ENCODE measurements around the gene RBM15.

RBM15 gene

DNA sequence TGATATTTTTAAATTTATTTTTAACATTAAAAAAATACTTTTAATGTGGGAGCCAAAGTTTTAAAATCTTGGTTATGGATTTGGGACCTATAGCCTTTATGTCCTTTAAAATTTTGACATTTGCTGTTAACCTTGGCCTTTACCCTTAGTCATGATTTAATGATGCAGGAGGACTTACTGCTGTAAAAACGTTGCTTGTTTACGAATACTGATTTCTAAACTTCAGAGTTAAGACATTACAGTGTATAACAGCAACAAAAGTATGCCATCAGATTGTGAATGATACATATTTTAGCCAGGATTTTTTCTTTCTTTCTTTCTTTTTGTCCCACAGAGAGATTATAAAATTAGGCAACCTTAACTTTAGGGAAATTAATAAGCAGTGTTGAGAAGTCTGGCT lies 8.9 kb downstream of the RBM15 start:
- peak; percentile 34 for DNase-seq (ENCODE audit: low read depth)

DNA sequence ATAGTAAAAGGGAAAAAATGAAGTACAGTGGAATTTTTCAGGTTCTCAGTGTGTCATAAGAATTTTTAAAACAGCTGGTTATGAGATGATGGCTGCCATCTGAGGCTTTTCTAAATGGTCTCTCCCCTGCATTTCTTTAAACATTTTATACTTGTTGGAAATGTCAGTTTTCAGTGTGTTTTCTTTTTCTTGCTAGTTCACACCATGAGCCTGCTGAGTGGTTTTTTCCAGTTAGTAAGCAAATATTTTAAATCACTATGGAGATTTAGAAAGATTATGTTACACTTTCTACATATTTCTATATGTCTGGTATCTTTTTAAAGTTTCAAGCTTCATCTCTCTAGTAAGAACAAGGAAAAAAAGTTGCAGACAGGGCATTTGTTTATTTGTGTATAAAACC lies 9.6 kb downstream of the RBM15 start:
- peak; percentile 58 for DNase-seq (ENCODE audit: low read depth)

GRCh38 chr1:110350360-110350759 lies 11.2 kb downstream of the RBM15 start:
- DNase-seq (ENCODE audit: low read depth): no peak

- DNase-seq (ENCODE audit: low read depth): no peak
Measured at GRCh38 chr1:110355321-110355720, 16.1 kb downstream of the RBM15 start.

GRCh38 chr1:110356379-110356778 lies 17.2 kb downstream of the RBM15 start:
- DNase-seq (ENCODE audit: low read depth): no peak

GRCh38 chr1:110360431-110360830 lies 21.3 kb downstream of the RBM15 start:
- no peak for DNase-seq (ENCODE audit: low read depth)

DNA sequence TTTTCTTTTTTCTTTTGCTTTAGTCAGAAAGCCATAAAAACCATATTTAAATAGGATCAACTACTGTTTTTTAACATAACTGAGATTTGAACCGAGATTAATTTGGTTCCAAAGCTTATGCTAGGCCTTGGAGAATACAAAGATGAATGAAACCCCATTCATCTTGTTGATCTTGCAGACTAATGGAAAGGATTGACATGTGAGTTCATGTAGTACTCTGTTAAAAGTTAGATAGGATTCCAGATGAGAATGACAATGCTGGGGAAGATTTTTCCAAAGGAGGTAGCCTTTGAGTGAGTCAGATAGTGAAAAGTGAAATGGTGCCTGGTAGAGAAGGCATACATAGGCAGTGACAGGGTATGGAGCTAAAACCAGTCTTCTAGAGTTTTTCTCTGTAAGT lies 22.7 kb downstream of the RBM15 start:
- no peak for DNase-seq (ENCODE audit: low read depth)

DNA sequence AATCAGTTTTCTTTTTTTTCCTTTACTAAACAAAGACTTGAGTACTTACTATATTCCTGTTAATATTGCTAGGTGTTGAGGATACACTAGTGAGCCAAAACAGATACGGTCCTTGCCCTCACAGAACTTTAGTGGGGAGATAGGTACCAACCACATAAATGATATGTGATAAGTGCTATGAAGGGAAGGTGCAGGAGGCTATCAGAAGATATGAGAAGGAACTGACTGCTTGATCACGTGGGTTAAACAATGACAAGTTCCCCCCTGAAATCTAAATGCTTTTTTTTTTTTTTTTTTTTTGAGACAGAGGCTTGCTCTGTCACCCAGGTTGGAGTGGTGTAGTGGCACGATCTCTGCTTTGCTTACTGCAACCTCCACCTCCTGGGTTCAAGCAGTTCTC lies 25.0 kb downstream of the RBM15 start:
- DNase-seq (ENCODE audit: low read depth): no peak

- DNase-seq (ENCODE audit: low read depth): peak; percentile 33
Measured at GRCh38 chr1:110370827-110371226, 31.6 kb downstream of the RBM15 start.

- peak; percentile 62 for DNase-seq (ENCODE audit: low read depth)
Measured at GRCh38 chr1:110375490-110375889, 36.3 kb downstream of the RBM15 start.

DNA sequence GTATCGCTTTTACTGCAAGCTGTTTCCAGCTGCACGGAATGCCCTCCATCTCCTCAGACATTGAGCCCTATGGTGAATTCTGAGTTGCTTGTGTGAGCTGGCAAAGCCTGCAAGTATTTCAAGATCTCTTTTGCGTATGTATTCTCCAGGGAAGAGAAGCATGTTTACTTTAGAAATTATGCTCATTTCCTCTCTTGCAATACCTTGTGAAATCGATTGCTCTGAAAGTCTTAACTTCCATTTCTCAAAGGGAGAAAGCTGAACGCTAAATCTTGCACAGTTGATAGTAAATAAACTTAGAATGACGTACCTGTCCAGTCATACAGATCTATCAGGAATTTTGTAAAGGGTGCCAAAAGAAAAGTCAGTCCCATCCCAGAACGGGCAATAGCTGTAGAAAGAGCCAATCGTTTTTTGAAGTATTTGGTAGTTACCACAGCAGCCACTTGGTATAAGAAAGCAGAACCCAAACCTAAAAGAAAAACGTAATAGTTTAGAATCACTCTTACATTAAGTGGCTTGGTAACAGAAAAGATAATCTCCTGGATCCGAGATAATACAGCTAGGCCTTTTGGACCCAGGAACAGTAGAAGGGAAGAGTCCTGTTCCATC lies 41.6 kb downstream of the RBM15 start:
- peak; percentile 98 for DNase-seq (ENCODE audit: low read depth)

GRCh38 chr1:110383251-110383990 lies 44.2 kb downstream of the RBM15 start:
- peak; percentile 47 for DNase-seq (ENCODE audit: low read depth)

DNA sequence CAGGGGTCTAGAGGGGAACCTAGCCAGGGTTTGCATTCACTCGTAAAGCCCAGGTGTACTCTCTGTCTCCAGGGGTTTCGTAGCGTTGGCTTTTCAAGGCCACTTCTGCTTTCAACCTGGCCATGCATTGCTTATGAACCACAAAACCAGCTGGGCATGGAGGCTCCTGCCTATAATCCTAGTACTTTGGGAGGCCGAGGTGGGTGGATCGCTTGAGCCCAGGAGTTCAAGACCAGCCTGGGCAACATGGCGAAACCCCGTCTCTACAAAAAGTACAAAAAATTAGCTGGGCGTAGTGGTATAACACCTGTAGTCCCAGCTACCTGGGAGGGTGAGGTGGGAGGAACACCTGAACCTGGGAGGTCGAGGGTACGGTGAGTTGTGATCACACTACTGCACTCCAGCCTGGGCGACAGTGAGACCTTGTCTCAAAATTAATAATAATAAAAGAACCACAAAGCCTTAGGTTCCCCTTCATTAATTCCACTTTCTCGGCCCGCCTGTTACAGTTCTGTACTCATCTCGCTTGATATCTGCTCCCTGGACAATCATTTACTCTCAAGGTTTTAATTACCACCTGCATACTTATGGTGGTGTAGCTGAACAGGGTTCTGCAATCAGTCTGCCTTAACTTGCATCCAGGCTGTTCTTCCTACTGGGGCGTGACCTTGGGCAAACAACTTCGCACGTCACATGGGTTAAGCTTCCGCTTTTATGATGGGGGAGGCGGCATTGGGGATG lies 45.6 kb downstream of the RBM15 start:
- no peak for DNase-seq (ENCODE audit: low read depth)

GRCh38 chr1:110385369-110385768 lies 46.2 kb downstream of the RBM15 start:
- no peak for DNase-seq (ENCODE audit: low read depth)

GRCh38 chr1:110387048-110387754 lies 48.0 kb downstream of the RBM15 start:
- DNase-seq (ENCODE audit: low read depth): no peak

DNA sequence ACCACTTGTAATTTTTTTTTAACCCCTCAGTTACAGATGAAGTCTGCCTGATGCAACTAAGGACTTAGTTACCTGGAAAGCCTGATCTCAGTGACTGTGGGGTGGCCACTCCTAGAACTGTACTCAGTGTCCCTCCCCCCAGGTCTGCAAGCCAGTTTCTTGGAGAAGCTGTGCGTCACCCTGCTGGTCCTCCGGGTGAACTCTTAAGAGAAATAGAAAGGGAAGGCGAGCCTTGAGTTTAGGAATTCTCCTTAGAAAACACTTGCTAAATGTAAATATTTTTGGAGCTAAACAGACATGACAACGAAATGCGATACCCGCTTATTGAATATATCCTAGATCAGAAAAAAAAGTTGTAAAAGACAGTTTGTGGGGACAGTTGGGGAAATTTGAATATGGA lies 50.9 kb downstream of the RBM15 start:
- DNase-seq (ENCODE audit: low read depth): peak; percentile 82

DNA sequence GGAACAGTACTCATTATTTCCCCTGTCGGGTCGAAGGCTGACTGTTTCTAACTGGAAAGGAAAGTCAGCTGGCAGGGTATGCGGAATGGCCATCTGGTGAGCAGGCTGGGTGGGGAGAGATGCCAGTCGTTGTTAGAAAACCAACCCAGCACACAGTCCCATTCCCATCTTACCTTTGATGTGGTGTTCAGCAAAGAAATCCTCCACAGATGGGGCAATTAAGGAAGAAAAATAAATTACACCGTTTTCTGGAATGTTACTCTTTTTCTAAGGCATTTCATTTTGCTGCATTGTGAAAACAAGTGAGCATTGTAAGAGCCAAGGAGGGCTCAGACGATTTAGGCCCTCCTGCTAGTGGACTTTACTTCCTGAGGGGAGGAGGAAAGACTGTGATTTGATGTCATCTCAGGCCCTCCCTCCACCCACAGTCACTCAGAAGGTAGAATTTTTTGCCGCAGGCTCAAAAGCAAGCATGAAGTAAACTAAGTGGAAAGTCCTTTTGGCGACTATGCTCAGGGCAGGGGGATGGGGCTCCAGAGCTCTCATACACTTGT lies 51.6 kb downstream of the RBM15 start, which contains the start of gene SLC16A4:
Gene SLC16A4 (minus strand): TSS at position 335 of the 554 bp plus-strand sequence. CDS start 1,703 bp downstream, outside the sequence.
- peak; percentile 91 for DNase-seq (ENCODE audit: low read depth)

DNA sequence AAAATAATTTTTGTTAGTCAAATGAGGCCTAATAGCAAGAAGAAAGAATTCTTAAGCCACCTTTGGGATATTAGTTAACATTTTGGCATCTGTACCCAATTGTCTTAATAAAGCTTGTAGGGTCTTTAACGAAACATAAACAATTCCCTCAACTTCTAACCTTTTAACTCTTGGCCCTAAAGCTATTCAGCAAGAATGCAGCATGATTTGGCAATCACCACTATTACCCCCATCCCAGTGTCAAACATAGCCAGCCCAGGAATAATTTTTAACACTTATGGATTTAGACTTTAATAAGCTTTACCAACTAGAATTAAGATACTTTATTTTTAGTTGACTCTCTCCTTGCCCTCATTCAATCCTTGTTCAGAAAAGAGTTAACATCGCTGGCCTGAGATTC lies 54.1 kb downstream of the RBM15 start:
- no peak for DNase-seq (ENCODE audit: low read depth)

DNA sequence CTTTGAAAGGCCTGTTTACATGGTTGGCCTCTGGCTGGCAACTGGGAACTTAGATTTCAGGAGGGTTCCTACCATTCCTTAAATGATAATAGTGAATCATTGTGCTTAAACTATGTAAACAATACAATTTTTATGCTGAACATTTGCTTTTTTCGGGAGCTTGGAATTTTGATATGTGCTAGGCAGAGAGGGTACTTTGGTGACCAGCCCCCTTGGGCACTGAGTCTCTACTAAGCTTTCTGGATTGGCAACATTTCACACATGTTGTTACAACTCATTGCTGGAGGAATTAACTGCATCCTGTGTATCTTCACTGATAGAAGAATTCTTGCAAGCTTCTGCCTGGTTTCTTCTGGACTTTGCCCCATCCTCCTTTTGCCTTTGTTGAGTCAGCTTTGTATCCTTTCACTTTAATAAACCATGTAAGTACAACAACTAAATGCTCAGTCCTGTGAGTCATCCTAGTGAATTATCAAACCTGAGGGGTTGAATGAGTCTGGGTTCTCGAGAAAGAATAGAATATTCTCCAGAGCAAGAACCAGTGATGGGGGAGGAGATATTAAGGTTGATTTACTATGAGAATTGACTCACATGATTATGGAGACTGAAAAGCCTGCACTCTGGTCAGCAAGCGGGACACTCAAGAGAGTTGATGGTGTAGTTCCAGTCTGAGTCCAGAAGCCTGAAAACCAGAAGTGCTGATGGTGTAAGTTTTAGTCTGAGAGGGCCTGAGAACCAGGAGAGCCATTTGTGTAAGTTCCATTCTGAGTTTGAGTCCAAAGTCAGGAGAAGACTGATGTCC lies 54.7 kb downstream of the RBM15 start:
- peak; percentile 88 for DNase-seq (ENCODE audit: low read depth)

DNA sequence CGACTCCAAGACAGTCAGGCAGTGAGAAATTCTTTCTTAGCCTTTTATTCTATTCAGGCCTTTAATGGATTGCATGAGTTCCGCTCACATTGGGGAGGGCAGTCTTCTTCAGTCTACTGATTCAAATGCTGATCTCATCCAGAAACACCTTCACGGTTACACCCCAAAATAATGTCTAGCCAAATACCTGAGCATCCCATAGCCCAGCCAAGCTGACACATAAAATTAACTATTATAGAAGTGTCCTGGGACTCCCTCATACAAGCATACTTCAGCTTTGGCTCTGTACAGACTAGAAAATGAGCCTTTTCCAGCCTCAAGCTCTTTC lies 55.3 kb downstream of the RBM15 start:
- no peak for DNase-seq (ENCODE audit: low read depth)
